ENCODE measurements around the gene GLT6D1. TPM values are rescaled to one million over a fixed set of nuclear protein-coding genes. Genes with fewer than 3 reads are reported as not detected.
"Not testable (repeated sequence)": the region's sequence is repeated elsewhere in the genome, so short reads cannot be mapped to it uniquely, and the experiment has no call there.

Gene GLT6D1
- polyA plus RNA-seq, 1 donor from 2014 or later = not detected

DNA sequence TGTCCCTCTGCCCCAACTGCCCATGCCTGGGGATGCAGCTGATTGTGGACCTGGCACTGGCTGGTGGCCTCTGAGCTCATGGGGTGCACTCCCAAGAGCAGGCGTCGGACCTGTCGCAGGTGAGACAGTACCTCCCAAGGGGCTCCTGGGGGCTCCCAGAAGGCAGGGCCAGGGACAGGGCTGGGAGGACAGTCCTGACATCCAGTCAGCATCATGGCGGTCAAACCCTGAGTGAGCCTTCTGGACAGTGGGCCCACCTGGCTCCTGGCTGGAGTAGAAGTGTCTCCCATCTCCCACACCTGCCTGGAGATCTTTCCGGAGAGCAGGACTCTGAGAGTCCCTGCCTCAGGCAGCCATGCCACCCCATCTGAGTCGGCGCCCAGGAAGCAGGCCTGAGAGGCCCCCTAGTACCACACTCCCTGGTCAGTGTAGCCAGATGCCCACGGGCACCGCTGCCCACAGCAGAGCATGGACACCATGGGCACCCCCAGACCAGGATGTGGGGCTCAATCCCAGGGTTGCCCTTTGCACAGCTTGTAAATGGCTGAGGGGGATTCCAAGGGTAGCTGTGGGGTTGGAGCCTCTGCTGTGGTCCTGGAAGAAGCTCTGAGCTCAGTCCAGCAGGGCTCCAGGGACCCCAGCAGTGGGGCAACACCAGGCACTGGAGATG is 30.4 kb upstream of the GLT6D1 start:
- H3K4me3 Mint-ChIP-seq = no peak overlapping the region

DNA sequence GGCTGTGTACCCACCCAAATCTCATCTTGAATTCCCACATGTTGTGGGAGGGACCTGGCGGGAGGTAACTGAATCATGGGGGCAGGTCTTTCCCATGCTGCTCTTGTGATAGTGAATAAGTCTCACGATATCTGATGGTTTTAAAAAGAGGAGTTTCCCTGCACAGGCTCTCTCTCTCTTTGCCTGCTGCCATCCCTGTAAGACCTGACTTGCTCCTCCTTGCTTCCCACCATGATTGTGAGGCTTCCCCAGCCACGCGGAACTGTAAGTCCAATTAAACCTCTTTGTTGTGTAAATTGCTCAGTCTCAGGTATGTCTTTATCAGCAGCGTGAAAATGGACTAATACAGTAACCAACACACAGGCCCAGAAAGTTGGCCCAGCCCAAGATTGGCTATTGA is 29.7 kb upstream of the GLT6D1 start:
- H3K27me3 Mint-ChIP-seq, H3K27ac Mint-ChIP-seq, H3K36me3 Mint-ChIP-seq, H3K9me3 Mint-ChIP-seq, H3K4me1 Mint-ChIP-seq: not testable (repeated sequence)
- H3K4me3 Mint-ChIP-seq = peak overlapping the region in 1 of 4 donors; percentile 42

More for the DNA sequence above, 30.4 kb upstream of the GLT6D1 start:
- H3K27ac Mint-ChIP-seq = no peak overlapping the region
- no peaks in the 10 kb centered on the region for H3K4me1 Mint-ChIP-seq
- no peaks in the 10 kb centered on the region for H3K36me3 Mint-ChIP-seq
- no peaks in the 10 kb centered on the region for H3K27me3 Mint-ChIP-seq
- H3K9me3 Mint-ChIP-seq = peaks cover 0 to 4% (median 3%) of the 10 kb centered on the region in 3 donors

DNA sequence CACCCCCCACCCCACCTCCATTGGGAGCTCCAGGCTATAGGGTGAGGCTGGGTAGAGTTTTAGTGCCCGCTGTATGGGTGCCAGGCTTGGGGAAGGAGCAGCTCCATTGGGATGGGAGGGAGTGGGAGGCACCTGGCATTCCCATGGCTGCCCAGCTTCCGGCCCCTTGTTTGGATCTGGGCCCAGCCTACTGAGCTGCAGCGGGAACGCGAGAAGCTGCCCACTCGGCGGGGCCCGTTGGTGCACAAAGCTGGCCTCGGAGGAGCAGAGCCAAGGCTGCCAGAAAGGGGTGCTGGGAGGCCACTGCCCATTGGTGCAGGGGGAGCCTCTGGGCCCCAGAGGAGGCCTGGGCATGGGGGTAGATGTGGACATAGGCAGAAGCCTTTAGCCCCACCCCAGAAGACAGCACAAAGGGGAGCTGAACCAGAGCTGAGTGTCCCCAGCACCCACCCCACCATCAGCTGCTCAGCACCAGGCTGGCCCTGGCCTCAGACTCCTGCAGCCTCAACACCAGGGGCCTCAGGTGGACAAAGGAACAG is 28.2 kb upstream of the GLT6D1 start:
- H3K4me1 Mint-ChIP-seq = no peaks in the 10 kb centered on the region
- H3K9me3 Mint-ChIP-seq = peaks cover 0 to 4% (median 3%) of the 10 kb centered on the region in 3 donors
- no peak overlapping the region for H3K4me3 Mint-ChIP-seq
- no peaks in the 10 kb centered on the region for H3K27me3 Mint-ChIP-seq
- H3K36me3 Mint-ChIP-seq = no peaks in the 10 kb centered on the region
- H3K27ac Mint-ChIP-seq = no peak overlapping the region

DNA sequence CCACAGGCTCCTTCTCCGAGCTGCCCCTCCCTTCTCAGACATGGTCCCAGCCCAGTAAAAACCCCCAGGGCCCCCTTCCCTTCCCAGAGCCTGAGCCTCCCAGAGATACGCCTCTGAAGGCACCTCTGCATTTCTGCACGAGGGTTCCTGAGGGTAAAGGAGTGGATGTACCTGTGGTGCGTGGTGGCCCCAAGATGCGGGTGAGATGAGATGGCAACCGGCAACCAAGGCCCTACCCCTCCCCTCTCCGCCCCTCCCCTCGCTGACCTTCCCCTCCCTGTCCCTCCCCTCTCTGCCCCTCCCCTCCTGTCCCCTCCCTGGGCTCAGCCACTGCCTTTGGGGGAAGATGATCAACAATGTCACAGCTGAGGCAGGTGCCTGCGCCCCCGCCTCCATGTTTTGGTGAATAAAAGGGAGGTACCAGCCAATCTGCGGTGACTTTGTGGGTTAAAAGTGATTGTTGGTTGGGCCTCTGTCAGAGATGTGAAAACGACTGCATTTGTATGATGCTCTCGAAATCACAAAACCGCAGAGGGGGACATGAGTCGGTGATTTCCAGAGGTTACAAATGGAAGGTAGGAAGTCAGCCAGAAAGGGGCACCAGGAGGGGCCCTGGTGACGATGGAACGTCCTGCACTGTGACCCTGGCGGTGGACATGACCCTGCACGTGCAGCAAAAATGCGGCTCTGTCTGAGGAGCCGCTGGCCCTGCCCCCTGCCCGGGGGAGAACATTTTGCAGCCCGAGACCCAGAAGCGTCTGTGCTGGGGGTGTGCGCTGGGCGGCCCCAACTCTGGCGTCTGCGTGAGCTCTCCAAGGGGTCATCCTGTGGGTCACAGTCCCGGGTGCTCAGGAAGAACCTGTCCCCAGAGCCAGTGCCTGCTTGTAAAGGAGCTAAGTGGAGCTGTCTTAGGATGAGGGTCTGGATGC is 27.5 kb upstream of the GLT6D1 start:
- peaks cover 0 to 4% (median 2%) of the 10 kb centered on the region in 3 donors for H3K9me3 Mint-ChIP-seq
- no peak overlapping the region for H3K27ac Mint-ChIP-seq
- no peak overlapping the region for H3K4me3 Mint-ChIP-seq
- H3K36me3 Mint-ChIP-seq = no peaks in the 10 kb centered on the region
- no peaks in the 10 kb centered on the region for H3K4me1 Mint-ChIP-seq
- H3K27me3 Mint-ChIP-seq = no peaks in the 10 kb centered on the region

GRCh38 chr9:135665795-135666189 is 26.5 kb upstream of the GLT6D1 start:
- Mint-ChIP-seq H3K4me3 (no peak overlapping the region), H3K36me3 (no peaks in the 10 kb centered on the region), H3K27me3 (no peaks in the 10 kb centered on the region), H3K27ac (no peak overlapping the region), H3K4me1 (no peaks in the 10 kb centered on the region), H3K9me3 (peaks cover 0 to 4% (median 2%) of the 10 kb centered on the region in 3 donors)

DNA sequence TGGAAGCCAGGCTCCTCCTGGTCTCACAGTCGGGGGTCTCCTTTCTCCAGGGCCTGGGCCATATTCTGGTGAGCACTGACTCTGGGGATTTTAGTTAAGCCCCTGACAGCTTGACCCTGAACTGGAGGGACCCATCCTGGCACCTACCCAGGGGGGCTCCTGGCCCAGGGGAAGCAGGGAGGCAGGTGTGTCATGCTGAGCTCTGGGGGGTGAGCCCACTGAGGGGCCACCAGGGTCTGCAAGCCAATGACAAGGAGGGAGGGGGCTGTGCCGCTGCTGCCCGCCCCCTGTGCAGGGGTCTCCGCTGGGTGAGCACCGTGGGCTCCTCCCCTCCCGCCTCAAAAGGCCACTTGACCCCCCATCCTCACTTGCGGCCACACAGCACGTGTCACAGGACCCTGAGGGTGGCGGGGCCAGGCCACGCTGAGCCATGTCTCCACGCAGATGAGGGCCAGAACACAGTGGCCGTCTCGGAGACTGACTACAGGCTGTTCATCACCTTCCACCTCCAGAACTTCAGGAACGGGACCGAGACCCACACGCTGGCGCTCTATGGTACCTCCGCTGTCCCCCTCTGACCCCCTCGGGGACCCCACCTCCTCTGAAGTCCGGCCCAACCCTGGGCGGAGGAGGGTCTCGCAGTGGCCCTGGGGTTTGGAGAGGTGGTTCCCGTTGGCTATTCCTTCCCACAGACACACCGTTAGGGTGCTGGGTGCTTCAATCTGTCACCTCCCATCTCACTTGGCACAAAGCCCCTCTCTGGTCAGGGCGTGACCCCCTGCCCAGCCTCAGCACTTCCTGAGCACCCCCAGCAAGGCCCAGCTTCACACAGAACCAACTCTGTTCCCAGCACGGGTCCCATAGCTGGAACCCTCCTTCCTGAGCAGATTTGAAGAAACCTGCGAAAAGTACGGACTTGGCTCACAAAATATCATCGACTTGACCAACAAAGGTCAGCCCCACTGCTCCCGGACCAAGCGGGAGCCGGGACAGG is 25.8 kb upstream of the GLT6D1 start:
- Mint-ChIP-seq H3K4me3 (no peak overlapping the region), H3K27ac (no peak overlapping the region)

DNA sequence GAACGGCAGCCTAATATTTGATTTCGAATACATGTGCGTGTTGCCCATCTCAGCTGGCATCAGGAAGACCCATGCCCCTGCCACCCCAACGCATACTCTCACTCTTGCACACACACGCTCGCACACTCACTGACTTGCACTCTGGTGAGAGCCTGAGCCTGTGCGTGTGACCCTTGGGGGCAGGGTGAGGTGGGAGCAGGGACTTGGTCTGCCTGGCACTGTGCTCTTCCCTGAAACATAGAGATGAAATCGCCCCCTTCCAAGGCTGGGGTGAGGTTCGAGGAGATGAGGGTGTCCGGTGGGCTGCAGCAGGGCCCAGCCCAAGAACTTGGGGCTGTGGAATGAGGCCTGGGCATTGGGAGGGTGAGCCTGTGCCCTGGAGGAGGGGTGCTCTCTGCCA is 24.9 kb upstream of the GLT6D1 start:
- Mint-ChIP-seq H3K9me3 (peaks cover 0 to 3% (median 2%) of the 10 kb centered on the region in 3 donors), H3K36me3 (no peaks in the 10 kb centered on the region), H3K4me3 (no peak overlapping the region), H3K27me3 (no peaks in the 10 kb centered on the region), H3K4me1 (no peaks in the 10 kb centered on the region), H3K27ac (no peak overlapping the region)

More for the DNA sequence above, 25.8 kb upstream of the GLT6D1 start:
- no peaks in the 10 kb centered on the region for H3K36me3 Mint-ChIP-seq
- peaks cover 0 to 4% (median 2%) of the 10 kb centered on the region in 3 donors for H3K9me3 Mint-ChIP-seq
- H3K4me1 Mint-ChIP-seq = no peaks in the 10 kb centered on the region
- H3K27me3 Mint-ChIP-seq = no peaks in the 10 kb centered on the region

- Mint-ChIP-seq H3K36me3 (no peaks in the 10 kb centered on the region), H3K9me3 (peaks cover 0 to 2% (median 0%) of the 10 kb centered on the region in 3 donors), H3K27ac (no peak overlapping the region), H3K4me3 (peak overlapping the region in 1 of 4 donors; percentile 39), H3K27me3 (no peaks in the 10 kb centered on the region), H3K4me1 (no peaks in the 10 kb centered on the region)
Observed at GRCh38 chr9:135663857-135664256, 24.5 kb upstream of the GLT6D1 start.

DNA sequence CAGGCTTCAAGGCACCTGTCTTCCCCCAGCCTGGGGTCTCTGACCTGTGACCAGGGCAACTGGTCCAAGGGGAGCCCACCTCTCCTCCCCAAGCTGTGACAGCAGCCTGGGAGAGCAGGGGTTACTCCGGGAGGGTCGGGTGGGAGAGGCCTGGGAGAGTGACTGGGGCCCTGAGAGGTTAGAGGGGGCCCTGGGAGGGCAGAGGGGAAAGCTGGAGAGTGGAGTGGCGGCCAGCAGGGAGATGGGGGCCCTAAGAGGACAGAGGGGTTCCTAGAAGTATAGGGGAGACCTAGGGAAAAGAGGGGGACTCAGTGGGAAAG is 24.1 kb upstream of the GLT6D1 start:
- H3K36me3 Mint-ChIP-seq = no peaks in the 10 kb centered on the region

DNA sequence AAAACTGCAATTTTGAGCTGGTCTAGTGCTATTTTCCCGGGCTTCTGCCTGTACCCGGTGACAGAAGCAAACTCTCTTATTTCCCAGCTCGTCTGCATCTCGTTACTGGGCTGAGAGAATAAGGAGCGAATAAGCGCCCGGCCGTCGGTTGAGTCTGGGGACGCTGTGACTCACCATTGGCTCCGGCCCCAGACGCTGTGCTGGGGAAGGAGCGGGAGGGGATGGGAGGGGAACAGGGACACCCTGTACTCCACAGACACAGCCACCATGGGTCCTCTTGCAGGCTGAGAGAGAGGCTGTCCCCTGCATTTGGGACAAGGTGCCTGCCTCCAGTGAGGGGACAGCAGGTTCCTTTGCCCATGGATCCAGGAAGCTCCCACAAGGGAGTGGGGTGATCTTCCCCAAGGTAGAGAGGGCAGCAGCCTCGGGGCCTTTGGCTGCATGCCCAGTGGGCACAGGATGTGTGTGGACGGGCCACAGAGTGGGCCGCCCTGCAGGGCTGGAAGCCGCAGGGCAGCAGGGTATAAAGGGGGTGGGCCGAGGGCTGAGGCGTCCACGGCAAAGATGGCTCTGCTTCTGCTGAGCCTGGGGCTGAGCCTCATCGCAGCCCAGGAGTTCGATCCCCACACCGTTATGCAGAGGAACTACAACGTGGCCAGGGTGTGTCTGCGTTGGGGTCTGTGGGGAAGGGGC is 23.6 kb upstream of the GLT6D1 start, which contains the start of gene LCN9:
Gene LCN9 (plus strand): TSS at position 552 of the 693 bp plus-strand sequence. CDS start 13 bp downstream, at position 565.
- Mint-ChIP-seq H3K36me3 (no peaks in the 10 kb centered on the region), H3K4me3 (peak within 1 kb of the TSS in 1 of 4 donors; percentile 39), H3K27me3 (no peaks in the 10 kb centered on the region), H3K9me3 (no peaks in the 10 kb centered on the region), H3K27ac (no peak within 1 kb of the TSS), H3K4me1 (no peaks in the 10 kb centered on the region)

More for the DNA sequence above, 24.1 kb upstream of the GLT6D1 start:
- Mint-ChIP-seq H3K27me3 (no peaks in the 10 kb centered on the region), H3K4me1 (no peaks in the 10 kb centered on the region), H3K4me3 (no peak overlapping the region), H3K9me3 (no peaks in the 10 kb centered on the region), H3K27ac (no peak overlapping the region)

DNA sequence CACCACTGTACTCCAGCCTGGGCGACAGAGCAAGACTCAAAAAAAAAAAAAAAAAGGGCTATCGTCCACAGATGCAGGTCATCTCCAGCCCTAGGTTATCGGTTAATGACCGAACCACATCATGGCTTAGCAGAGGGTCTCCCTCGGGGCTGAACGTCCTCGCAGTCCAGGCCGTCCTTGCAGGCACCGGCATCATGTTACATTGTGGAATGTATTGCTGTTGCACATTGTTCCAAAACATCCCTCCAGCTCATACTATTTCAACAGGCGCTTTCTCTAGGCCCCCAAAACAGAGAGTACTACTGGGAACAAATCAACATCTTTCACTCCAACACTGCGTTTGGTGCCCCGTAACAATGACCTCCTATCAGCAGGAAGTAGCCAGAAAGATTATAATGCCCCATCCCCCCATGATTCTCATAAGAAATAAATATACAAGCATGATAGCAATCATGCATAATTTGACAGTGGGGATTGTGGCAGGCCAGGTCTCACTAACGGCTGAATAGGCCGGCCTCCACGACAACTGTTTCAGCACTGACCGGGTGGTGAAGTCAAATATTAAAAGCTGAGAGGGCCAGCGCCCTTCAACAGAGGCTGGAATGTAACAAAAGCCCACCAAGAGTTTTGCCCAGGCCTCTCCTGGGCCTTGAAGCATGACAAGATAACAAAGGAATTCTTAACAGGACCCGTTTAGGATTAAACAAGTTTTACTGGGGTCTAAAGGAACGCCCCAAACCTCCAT is 22.6 kb upstream of the GLT6D1 start:
- no peaks in the 10 kb centered on the region for H3K36me3 Mint-ChIP-seq

DNA sequence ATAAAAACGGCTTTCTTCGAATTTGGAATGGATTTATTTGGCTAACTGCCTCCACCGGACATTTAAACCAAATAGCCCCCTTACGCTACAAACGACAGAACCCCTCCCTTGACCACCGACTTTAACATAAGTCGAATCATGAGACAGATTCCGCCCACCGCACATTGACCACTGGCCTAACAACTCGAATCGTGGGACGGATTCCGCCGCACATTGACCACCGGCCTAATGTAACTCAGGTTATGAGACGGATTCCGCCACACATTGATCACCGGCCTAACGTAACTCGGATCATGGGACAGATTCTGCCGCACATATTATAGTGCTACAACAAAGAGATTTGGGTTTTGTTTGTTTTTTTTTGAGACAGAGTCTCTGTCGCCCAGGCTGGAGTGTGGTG is 21.1 kb upstream of the GLT6D1 start:
- no peaks in the 10 kb centered on the region for H3K36me3 Mint-ChIP-seq
- H3K27me3 Mint-ChIP-seq = no peaks in the 10 kb centered on the region
- no peaks in the 10 kb centered on the region for H3K9me3 Mint-ChIP-seq
- no peak overlapping the region for H3K4me3 Mint-ChIP-seq
- H3K4me1 Mint-ChIP-seq = no peaks in the 10 kb centered on the region
- no peak overlapping the region for H3K27ac Mint-ChIP-seq

More for the DNA sequence above, 22.6 kb upstream of the GLT6D1 start:
- Mint-ChIP-seq H3K4me3 (no peak overlapping the region), H3K9me3 (no peaks in the 10 kb centered on the region), H3K27me3 (no peaks in the 10 kb centered on the region), H3K4me1 (no peaks in the 10 kb centered on the region), H3K27ac (no peak overlapping the region)

GRCh38 chr9:135659252-135659651 is 19.9 kb upstream of the GLT6D1 start:
- no peaks in the 10 kb centered on the region for H3K4me1 Mint-ChIP-seq
- no peaks in the 10 kb centered on the region for H3K9me3 Mint-ChIP-seq
- no peak overlapping the region for H3K27ac Mint-ChIP-seq
- H3K36me3 Mint-ChIP-seq = no peaks in the 10 kb centered on the region
- H3K27me3 Mint-ChIP-seq = no peaks in the 10 kb centered on the region
- H3K4me3 Mint-ChIP-seq = no peak overlapping the region
